CD4-positive, alpha-beta T cell treated with Interleukin-12 subunit alpha and Interleukin-12 subunit beta, for 1 hour (primary cell): ENCODE measurements around the gene NCKAP5.

ENCODE experiments used
- DNase-seq: peaks from one replicate; pipeline ENCODE4 v3.0.0-alpha.2; 2020

NCKAP5 gene

GRCh38 chr2:133573491-133574162, 5.4 kb upstream of the NCKAP5 start:
- no peak for DNase-seq

- DNase-seq: no peak
These were observed 3.0 kb upstream of the NCKAP5 start for GRCh38 chr2:133571249-133571648.

DNA sequence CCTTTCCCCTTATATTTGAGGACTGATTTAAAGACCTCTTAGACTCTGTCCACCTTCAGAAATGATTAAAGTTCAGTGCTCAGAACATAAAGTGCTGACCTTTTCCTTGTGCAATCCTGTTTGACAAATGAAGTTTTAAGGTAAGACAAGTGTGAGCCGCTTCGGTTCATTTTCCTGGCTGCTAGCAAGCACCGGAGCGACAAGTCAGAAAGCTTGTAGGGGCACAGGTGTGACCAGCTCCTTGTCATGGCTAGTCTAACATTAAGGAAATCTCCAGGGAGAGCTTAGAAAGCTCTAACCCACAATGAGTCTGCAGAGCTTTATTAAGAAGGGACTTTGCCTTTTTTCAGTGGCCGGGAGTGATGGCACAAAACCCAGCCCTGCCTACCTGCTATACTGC, 2.3 kb upstream of the NCKAP5 start:
- DNase-seq: no peak

DNA sequence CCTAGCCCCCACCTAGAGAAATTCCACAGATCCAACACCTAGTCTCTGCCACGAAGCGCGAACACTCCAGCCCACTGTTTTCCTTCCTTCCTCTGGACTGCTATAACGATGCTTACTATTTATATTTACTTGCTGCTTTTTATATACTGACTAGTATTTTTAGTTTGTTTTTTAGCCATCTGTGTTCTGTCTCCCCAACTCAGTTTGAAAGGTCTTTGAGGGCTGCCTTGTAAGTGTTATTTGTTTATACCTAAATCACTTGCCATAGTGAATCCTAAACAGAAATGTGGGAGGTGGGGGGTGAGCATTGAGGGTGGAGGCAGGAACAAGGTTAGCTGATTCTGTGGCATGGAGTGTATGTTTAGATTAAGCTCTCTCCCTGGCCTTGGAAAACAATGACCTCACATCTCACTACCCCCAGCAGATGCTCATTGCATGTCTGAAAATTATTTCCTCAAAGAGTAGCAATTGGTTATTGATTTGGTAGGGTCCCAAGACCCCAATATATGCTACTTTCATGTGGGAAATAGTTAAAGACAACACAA, 1.1 kb upstream of the NCKAP5 start:
- DNase-seq: no peak

GRCh38 chr2:133568598-133568997, 335 bp upstream of the NCKAP5 start:
- no peak for DNase-seq

GRCh38 chr2:133562558-133562957, 5.7 kb downstream of the NCKAP5 start:
- DNase-seq: no peak

DNA sequence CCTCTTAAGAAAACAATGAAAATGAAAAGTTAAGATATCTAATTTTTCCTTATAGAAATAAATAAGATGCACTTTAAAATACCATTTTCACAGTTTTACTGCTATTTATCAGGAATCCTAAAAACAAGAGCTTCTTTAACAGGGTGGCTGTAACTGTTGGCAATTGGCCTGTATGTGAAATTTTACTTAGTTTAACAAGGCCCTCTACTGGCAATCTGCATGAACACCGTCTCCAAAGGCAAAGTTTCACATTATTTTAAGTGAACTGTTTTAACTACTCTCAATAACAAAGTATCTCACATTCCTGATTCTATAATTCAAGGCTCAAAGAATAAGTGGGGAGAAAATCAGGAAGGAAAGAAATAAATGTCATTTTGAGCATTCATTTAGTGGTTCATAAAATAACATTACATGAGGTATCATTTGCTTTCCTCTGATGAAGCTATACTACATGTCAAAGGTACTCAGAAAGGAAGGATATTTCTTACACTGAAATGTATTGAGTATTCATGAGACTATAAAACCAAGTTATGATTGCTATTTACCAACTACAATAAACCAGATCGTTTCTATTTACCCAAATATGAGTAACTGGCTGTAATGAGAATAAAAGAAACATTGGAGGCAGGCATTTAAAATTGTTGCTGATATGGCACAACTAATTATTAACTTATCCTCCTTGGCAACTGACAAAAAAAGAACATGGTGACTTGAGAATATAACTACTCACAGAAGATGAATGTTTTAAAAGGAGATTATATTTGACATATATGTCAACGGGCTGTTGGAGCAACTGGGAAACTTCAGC, 7.0 kb downstream of the NCKAP5 start:
- no peak for DNase-seq

DNA sequence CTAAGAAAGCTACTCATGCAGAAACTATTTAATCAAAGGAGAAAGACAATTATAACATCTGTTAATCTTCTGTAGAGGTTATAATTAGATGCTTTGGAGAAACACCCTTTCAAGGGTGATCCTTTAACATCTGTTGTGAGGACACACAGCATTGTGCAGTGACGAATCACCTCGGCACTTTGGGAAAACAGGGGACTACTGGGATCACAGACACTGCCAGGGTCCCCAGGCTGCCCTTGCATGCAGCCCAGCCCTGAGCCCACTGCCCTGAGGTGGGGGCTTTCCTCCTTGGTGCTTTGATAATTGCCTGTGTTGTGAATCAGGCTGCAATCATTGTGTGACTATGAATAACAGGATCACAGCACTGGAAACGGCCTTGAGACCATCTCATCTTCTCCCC, 10.6 kb downstream of the NCKAP5 start:
- no peak for DNase-seq

GRCh38 chr2:133553838-133554408, 14.3 kb downstream of the NCKAP5 start:
- DNase-seq: no peak

- no peak for DNase-seq
These were observed 15.0 kb downstream of the NCKAP5 start for GRCh38 chr2:133553251-133553650.

DNA sequence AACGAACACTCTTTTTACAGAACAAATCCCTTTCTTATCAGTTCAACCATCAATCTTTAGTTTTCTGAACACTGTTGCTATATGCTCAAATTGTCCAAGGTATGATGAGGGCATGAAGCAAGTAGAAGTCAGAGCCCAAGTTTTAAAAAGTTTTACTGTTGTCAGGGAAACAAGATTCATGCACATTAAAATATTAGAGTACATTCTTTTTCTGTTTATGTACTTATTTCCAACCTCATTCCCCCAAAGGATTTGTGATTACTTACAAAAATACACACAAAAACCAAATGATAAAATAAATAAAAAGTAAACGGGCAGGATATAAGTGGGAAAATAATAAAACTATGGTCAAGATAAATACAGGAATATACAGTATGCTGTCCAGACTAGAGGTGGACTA, 15.4 kb downstream of the NCKAP5 start:
- DNase-seq: no peak

GRCh38 chr2:133541797-133542196, 26.5 kb downstream of the NCKAP5 start:
- no peak for DNase-seq

DNA sequence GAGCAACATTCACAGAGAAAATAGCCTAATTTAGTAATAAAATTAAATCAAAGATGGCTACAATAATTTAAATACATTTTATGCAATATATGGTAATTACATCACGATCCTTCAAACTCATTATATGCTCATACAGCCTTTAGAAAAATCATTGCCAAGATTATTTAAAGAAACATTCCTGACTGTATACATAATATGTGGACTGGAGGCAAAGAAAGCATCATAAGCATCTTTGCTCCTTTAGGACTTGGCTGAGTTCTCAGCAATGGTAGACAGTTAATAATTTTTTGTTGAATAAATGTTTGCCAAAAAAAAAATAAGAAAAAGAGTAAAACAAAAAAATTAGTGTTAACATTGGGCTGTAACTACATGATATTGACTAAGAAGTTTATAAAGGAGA, 26.9 kb downstream of the NCKAP5 start:
- no peak for DNase-seq

GRCh38 chr2:133532919-133533318, 35.3 kb downstream of the NCKAP5 start:
- no peak for DNase-seq

- no peak for DNase-seq
These were observed 36.9 kb downstream of the NCKAP5 start for GRCh38 chr2:133531382-133531781.

- no peak for DNase-seq
These were observed 37.6 kb downstream of the NCKAP5 start for GRCh38 chr2:133530645-133531044.

DNA sequence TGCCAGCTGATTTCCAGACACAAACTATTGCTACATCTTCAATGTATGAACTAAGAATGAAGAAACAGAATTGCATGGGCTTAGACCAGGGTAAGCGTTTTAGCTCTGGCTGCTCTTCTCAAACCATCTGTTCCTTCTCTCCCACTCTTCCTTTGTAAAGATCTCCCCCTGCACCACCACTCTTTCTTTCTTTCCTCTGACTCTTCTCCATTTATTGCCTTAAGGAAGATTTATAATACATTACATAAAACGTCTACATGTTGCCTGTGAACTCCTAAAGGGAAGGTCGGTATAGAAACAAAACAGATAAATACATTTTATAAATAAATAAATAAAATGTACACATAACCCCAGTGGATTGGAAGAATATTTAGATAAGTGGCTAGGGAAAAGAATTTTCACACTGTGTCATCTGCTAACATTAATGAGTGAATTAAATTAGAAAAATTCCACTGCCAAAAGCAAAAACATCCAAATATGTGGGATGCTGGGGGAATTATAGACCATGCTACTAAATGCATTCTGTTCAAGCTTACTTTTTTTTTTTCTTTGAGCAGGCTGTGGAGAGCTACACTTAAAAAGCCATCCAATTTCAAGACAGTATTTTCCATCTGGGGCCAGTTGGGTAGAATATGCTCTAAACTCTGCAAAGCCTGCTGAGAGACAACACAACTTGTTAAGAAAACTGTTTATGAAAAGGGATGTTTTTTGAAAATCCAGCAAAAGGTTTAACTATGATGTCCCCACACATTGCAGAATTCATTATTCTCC, 41.5 kb downstream of the NCKAP5 start:
- no peak for DNase-seq

- no peak for DNase-seq
These were observed 42.4 kb downstream of the NCKAP5 start for GRCh38 chr2:133525613-133526529.

DNA sequence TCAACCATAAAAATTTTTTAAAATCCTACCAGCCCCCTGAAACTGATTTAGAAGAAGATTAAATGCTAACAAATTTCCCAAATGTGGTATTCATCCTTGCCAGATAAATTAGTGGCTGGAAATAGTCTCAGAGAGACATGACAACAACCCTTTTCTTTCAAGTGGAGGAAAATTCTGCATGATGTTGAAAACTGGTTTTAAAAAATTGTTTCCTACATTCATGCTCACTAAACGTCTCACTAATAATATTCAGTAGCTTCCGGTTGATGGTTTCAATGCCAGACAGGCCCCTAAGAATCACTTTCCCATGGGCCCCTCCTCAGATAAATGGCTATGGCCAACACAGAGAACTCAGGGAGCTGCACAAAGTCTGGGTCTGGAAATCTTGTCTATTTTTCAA, 43.2 kb downstream of the NCKAP5 start:
- DNase-seq: no peak

- no peak for DNase-seq
These were observed 44.9 kb downstream of the NCKAP5 start for GRCh38 chr2:133523406-133523805.

DNA sequence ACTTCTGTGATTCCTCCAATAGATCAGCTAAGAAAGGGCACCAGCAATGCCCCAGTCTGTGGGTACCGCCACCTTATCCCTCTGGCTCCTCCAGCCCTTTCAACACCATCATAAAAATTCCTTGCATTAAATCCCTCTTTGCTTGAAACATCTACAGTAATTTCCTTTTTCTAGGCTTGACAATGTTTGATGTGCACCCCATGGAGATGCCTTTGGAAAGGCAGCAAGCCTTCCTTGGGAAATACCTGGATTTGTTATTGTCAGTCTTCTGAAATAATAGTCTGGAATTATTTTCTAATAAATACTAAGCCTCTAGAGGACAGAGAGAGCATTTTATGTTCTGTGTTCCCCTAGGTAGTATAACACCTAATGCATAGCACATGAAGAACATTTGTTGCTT, 46.1 kb downstream of the NCKAP5 start:
- DNase-seq: no peak

GRCh38 chr2:133521146-133521745, 47.0 kb downstream of the NCKAP5 start:
- DNase-seq: no peak
